Loucy (cell line): Measurements from ENCODE around the gene SLC25A21.

Experiments
- EZH2phosphoT487 ChIP-seq: fragments of 200-600 bp; IDR thresholded peaks from 2 replicates; pipeline ENCODE4 v1.6.1; 2018; ENCODE audit warnings: antibody characterized with exemption, mild to moderate bottlenecking, moderate library complexity, borderline replicate concordance
- TF ChIP-seq, protein P1 (sequence below): fragments of 200-600 bp; sonication (generic); conservative IDR thresholded peaks from 2 replicates; pipeline ENCODE4 v1.5.1; 2014; ENCODE audit warnings: mild to moderate bottlenecking, antibody characterized with exemption, low read length

DNA sequence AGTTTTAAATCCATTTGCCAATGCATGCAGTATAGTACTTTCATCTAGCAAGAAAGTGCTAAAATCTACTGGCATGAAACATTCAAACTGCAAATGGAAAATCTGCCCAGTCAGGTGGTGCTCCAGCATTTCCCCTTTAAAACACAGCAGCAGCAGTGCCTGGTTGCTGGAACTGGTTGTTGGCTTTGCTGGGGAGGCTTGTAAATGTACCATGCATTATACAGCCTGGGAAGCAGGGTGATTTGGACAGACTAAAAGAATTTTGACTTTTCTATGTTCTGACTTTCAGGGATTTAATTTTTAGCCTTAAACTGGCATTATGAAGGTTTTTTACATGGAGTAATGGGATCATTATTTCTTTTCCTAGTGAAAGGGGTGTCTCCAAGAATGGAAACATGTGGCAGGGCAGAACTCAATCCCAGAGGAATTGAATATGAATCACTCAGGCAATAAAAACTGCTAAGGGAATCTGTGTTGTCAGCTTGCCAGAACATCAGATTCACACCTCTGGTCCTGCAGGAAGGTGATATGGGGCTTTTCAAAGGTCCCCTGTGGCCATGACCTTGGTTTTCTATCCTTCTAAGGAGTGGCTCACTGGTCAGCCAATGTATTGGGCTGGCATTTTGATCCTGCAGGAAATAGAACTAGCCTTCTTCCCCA, 519.7 kb downstream of the SLC25A21 start:
- TF ChIP-seq, protein P1, sequence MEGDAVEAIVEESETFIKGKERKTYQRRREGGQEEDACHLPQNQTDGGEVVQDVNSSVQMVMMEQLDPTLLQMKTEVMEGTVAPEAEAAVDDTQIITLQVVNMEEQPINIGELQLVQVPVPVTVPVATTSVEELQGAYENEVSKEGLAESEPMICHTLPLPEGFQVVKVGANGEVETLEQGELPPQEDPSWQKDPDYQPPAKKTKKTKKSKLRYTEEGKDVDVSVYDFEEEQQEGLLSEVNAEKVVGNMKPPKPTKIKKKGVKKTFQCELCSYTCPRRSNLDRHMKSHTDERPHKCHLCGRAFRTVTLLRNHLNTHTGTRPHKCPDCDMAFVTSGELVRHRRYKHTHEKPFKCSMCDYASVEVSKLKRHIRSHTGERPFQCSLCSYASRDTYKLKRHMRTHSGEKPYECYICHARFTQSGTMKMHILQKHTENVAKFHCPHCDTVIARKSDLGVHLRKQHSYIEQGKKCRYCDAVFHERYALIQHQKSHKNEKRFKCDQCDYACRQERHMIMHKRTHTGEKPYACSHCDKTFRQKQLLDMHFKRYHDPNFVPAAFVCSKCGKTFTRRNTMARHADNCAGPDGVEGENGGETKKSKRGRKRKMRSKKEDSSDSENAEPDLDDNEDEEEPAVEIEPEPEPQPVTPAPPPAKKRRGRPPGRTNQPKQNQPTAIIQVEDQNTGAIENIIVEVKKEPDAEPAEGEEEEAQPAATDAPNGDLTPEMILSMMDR: no peak
- no peak for TF ChIP-seq EZH2phosphoT487
